ENCODE results near the gene HARBI1. TPM values are rescaled to one million over a fixed set of nuclear protein-coding genes. Genes with fewer than 3 reads are reported as not detected.

The HARBI1 gene
- polyA plus RNA-seq, 1 experiment = 4.3 TPM

GRCh38 chr11:46609386-46609785, 7.6 kb downstream of the HARBI1 start:
- CTCF ChIA-PET = no interaction called here
- Histone ChIP-seq H3K4me3 (ENCODE audit: low read depth, low read length) (no peak overlapping the region), H3K9me3 (ENCODE audit: control insufficient read depth, insufficient read depth, low read length) (no peaks in the 10 kb centered on the region), H3K27ac (ENCODE audit: low read depth, low read length) (no peak overlapping the region), H3K27me3 (ENCODE audit: control insufficient read depth, insufficient read depth, low read length) (no peaks in the 10 kb centered on the region)
- POLR2A ChIA-PET = no interaction called here
- DNase-seq (ENCODE audit: low read depth, low spot score) = no peak
- TF ChIP-seq CTCF (IDR thresholded peaks at IDR 0.05; ENCODE audit: low read depth, low read length) = no peak

DNA sequence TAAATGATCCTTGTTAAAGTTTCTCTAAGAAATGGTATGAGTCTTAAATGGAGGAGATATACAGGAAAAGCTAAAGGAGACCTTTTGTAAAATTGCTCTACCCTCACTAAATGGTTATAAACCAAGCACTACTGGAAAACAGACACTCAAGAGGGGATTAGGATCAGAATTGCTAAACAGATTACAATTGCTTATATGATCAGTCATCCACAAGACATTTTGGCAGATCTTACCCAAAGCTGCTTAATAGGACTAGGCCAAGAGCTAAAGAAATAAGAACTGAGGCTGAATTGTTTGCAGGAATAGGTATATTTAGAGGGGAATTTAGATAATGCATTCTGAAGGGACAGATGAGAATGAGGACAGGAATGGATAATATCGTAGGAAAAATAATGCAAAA, 9.5 kb downstream of the HARBI1 start:
- DNase-seq (ENCODE audit: low read depth, low spot score) = no peak
- no peak for TF ChIP-seq CTCF (IDR thresholded peaks at IDR 0.05; ENCODE audit: low read depth, low read length)
- POLR2A ChIA-PET = interaction anchor here (0.8 kb wide), 1 partner anchor 67 kb away, joined by 9 read pairs; no protein-coding TSS in a partner anchor
- Histone ChIP-seq H3K9me3 (ENCODE audit: control insufficient read depth, insufficient read depth, low read length) (no peaks in the 10 kb centered on the region), H3K4me3 (ENCODE audit: low read depth, low read length) (no peak overlapping the region), H3K27ac (ENCODE audit: low read depth, low read length) (no peak overlapping the region), H3K27me3 (ENCODE audit: control insufficient read depth, insufficient read depth, low read length) (no peaks in the 10 kb centered on the region)
- CTCF ChIA-PET = interaction anchor here (0.5 kb wide), 1 partner anchor 17 kb away, joined by 3 read pairs; no protein-coding TSS in a partner anchor

- no peaks in the 10 kb centered on the region for H3K27me3 ChIP-seq (ENCODE audit: control insufficient read depth, insufficient read depth, low read length)
- no peak for TF ChIP-seq CTCF (IDR thresholded peaks at IDR 0.05; ENCODE audit: low read depth, low read length)
- no peaks in the 10 kb centered on the region for H3K9me3 ChIP-seq (ENCODE audit: control insufficient read depth, insufficient read depth, low read length)
- no peak overlapping the region for H3K4me3 ChIP-seq (ENCODE audit: low read depth, low read length)
- ChIA-PET CTCF (interaction anchor here (0.7 kb wide), 1 partner anchor 12 kb away, joined by 9 read pairs; the partner anchor contains the start of gene HARBI1), POLR2A (no interaction called here)
- DNase-seq (ENCODE audit: low read depth, low spot score) = no peak
- H3K27ac ChIP-seq (ENCODE audit: low read depth, low read length) = no peak overlapping the region
Observed at GRCh38 chr11:46604796-46605195, 12.2 kb downstream of the HARBI1 start.

- no peak for TF ChIP-seq CTCF (IDR thresholded peaks at IDR 0.05; ENCODE audit: low read depth, low read length)
- no peaks in the 10 kb centered on the region for H3K27me3 ChIP-seq (ENCODE audit: control insufficient read depth, insufficient read depth, low read length)
- POLR2A ChIA-PET = no interaction called here
- CTCF ChIA-PET = no interaction called here
- no peak overlapping the region for H3K27ac ChIP-seq (ENCODE audit: low read depth, low read length)
- H3K4me3 ChIP-seq (ENCODE audit: low read depth, low read length) = no peak overlapping the region
- no peaks in the 10 kb centered on the region for H3K9me3 ChIP-seq (ENCODE audit: control insufficient read depth, insufficient read depth, low read length)
- no peak for DNase-seq (ENCODE audit: low read depth, low spot score)
Observed at GRCh38 chr11:46603704-46604308, 13.2 kb downstream of the HARBI1 start.

GRCh38 chr11:46601129-46601528, 15.9 kb downstream of the HARBI1 start:
- ChIA-PET POLR2A (no interaction called here), CTCF (no interaction called here)
- Histone ChIP-seq H3K4me3 (ENCODE audit: low read depth, low read length) (no peak overlapping the region), H3K27ac (ENCODE audit: low read depth, low read length) (no peak overlapping the region), H3K27me3 (ENCODE audit: control insufficient read depth, insufficient read depth, low read length) (no peaks in the 10 kb centered on the region), H3K9me3 (ENCODE audit: control insufficient read depth, insufficient read depth, low read length) (no peaks in the 10 kb centered on the region)
- DNase-seq (ENCODE audit: low read depth, low spot score) = no peak
- no peak for TF ChIP-seq CTCF (IDR thresholded peaks at IDR 0.05; ENCODE audit: low read depth, low read length)

All from AG04450 (cell line).